HG03135 (cell line): ENCODE data around the gene FMNL3.
A peak's percentile ranks its signal among the peaks of the same experiment; 100 is the strongest.

Source experiments
- ATAC-seq: cut with Tn5 transposase; IDR thresholded peaks from one replicate; pipeline ENCODE4 v1.9.1; 2021; ENCODE audit warnings: mild to moderate bottlenecking, moderate library complexity; ENCODE audit not compliant: unreplicated experiment

FMNL3 gene

GRCh38 chr12:49652921-49653520 is 54.2 kb downstream of the FMNL3 start:
- no peak for ATAC-seq

GRCh38 chr12:49651855-49652254 is 55.4 kb downstream of the FMNL3 start:
- ATAC-seq: no peak

- no peak for ATAC-seq
Measured at GRCh38 chr12:49649892-49650291, 57.3 kb downstream of the FMNL3 start.

- ATAC-seq: no peak
Measured at GRCh38 chr12:49649445-49649844, 57.8 kb downstream of the FMNL3 start.

GRCh38 chr12:49648712-49649003 is 58.5 kb downstream of the FMNL3 start:
- no peak for ATAC-seq

- ATAC-seq: no peak
Measured at GRCh38 chr12:49647827-49648711, 59.1 kb downstream of the FMNL3 start.

GRCh38 chr12:49646871-49647654 is 60.1 kb downstream of the FMNL3 start:
- ATAC-seq: no peak

- no peak for ATAC-seq
Measured at GRCh38 chr12:49646331-49646830, 60.8 kb downstream of the FMNL3 start.

GRCh38 chr12:49645146-49646039 is 61.8 kb downstream of the FMNL3 start:
- ATAC-seq: no peak

GRCh38 chr12:49644620-49644994 is 62.6 kb downstream of the FMNL3 start:
- ATAC-seq: peak; percentile 56

GRCh38 chr12:49643961-49644619 is 63.1 kb downstream of the FMNL3 start:
- ATAC-seq: no peak

- no peak for ATAC-seq
Measured at GRCh38 chr12:49643135-49643534, 64.1 kb downstream of the FMNL3 start.

- no peak for ATAC-seq
Measured at GRCh38 chr12:49642370-49642802, 64.8 kb downstream of the FMNL3 start.

- no peak for ATAC-seq
Measured at GRCh38 chr12:49641748-49642369, 65.3 kb downstream of the FMNL3 start.

GRCh38 chr12:49636979-49637755 is 70.0 kb downstream of the FMNL3 start:
- ATAC-seq: no peak

GRCh38 chr12:49636574-49636973 is 70.6 kb downstream of the FMNL3 start:
- no peak for ATAC-seq

GRCh38 chr12:49635656-49636055 is 71.5 kb downstream of the FMNL3 start:
- ATAC-seq: no peak

GRCh38 chr12:49635036-49635435 is 72.2 kb downstream of the FMNL3 start:
- ATAC-seq: no peak
